Measurements from ENCODE around the gene PTPRR. TPM values are rescaled to one million over a fixed set of nuclear protein-coding genes. Genes with fewer than 3 reads are reported as not detected.

PTPRR gene
- total and polyA plus RNA-seq, 10 of the 15 experiments (the other 5 are each of a cell fraction or from before 2014, with no cell fraction given): 0.14 to 3.1 (median 0.42) TPM

DNA sequence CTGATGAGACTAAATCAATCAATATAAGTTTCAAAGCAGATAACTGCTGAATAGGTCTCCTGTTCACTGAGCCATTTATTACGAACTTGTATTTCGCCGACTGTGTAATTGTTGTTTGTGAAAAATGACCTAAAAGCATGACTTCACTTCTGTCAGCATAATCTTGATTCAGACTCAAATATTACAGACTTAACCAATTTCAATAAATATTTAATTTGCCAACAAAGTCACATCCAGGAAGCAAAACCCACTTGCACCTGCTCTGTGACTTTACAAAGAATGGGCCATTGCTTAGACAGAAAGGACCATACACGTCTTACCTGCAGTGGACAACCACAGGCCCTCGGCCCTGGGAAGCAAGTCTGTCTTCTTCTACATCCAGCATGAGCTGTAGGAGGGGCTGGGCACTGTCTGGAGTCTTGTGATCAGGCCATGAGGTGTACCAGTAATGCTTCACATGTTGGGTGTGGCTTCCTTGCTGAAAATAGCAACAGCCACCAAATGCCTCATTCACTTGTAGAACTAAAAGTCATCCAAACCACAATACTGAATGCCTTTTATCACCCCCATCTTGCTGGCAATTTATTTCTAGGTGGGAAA, 259.8 kb downstream of the PTPRR start:
- no peak for DNase-seq (ENCODE audit: low read depth, low spot score)
- Histone ChIP-seq H3K36me3 (ENCODE audit: control insufficient read depth in 2 of 2, insufficient read depth in 2 of 2, low read length in 1 of 2) (no peaks in the 10 kb centered on the region), H3K4me1 (ENCODE audit: control insufficient read depth, insufficient read depth, low read length) (no peaks in the 10 kb centered on the region), H3K27ac (ENCODE audit: control insufficient read depth, insufficient read depth) (no peak overlapping the region), H4K20me1 (ENCODE audit: control insufficient read depth, insufficient read depth) (no peaks in the 10 kb centered on the region), H3K79me2 (ENCODE audit: control insufficient read depth, insufficient read depth, low read length) (no peaks in the 10 kb centered on the region), H3K9ac (ENCODE audit: control insufficient read depth, insufficient read depth, low read length) (no peak overlapping the region), H3K4me2 (ENCODE audit: control insufficient read depth, insufficient read depth) (no peak overlapping the region), H3K27me3 (replicated peaks in 1 of 2; ENCODE audit: control insufficient read depth in 2 of 2, insufficient read depth in 2 of 2, low read length in 1 of 2) (no peaks in the 10 kb centered on the region), H3K9me3 (replicated peaks; ENCODE audit: control insufficient read depth, insufficient read depth, low read length) (no peaks in the 10 kb centered on the region), H2AFZ (ENCODE audit: control insufficient read depth, low read depth, low read length) (no peak overlapping the region), H3K4me3 (no peak overlapping the region)
- peak; percentile 42; the same call in 2 of the 3 replicates for ATAC-seq
- no TSS peak for BruUV-seq (replicated peaks)
- SMC1A ChIA-PET (ENCODE audit: uncharacterized antibody, unreplicated experiment): no interaction called here
- intact Hi-C loops (cut with micrococcal nuclease; ENCODE audit: unreplicated experiment): no loop called here
- FAIRE-seq: no peak
- POLR2A ChIA-PET: no interaction called here
- TF ChIP-seq, protein P1, sequence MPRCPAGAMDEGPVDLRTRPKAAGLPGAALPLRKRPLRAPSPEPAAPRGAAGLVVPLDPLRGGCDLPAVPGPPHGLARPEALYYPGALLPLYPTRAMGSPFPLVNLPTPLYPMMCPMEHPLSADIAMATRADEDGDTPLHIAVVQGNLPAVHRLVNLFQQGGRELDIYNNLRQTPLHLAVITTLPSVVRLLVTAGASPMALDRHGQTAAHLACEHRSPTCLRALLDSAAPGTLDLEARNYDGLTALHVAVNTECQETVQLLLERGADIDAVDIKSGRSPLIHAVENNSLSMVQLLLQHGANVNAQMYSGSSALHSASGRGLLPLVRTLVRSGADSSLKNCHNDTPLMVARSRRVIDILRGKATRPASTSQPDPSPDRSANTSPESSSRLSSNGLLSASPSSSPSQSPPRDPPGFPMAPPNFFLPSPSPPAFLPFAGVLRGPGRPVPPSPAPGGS (IDR thresholded peaks at IDR 0.05; ENCODE audit: borderline replicate concordance, insufficient read depth, low read depth, low read length, poor library complexity, severe bottlenecking): no peak
- TF ChIP-seq BHLHE40 (IDR thresholded peaks at IDR 0.05; ENCODE audit: borderline replicate concordance in 1 of 2, low read depth in 2 of 2, low read length in 1 of 2): 0 out of 4 replicates have a peak, but pooled peaks of 1 of the 2 experiments have one; percentile 17
- in situ Hi-C loops (cut with MboI): no loop called here
- RAD21 ChIA-PET (ENCODE audit: unreplicated experiment): no interaction called here
- WGBS (ENCODE audit: insufficient coverage, insufficient replicate concordance, low lambda C conversion rate, missing lambda C conversion rate): 42% methylated on average over 5 of the region's 5 CpGs
- CTCF ChIA-PET: no interaction called here

GRCh38 chr12:70660002-70660604, 260.4 kb downstream of the PTPRR start:
- Histone ChIP-seq H3K9me3 (replicated peaks; ENCODE audit: control insufficient read depth, insufficient read depth, low read length) (no peaks in the 10 kb centered on the region), H3K4me1 (ENCODE audit: control insufficient read depth, insufficient read depth, low read length) (no peaks in the 10 kb centered on the region), H3K4me3 (no peak overlapping the region), H3K36me3 (ENCODE audit: control insufficient read depth in 2 of 2, insufficient read depth in 2 of 2, low read length in 1 of 2) (no peaks in the 10 kb centered on the region), H2AFZ (ENCODE audit: control insufficient read depth, low read depth, low read length) (no peak overlapping the region), H3K9ac (ENCODE audit: control insufficient read depth, insufficient read depth, low read length) (no peak overlapping the region), H3K4me2 (ENCODE audit: control insufficient read depth, insufficient read depth) (no peak overlapping the region), H3K27me3 (replicated peaks in 1 of 2; ENCODE audit: control insufficient read depth in 2 of 2, insufficient read depth in 2 of 2, low read length in 1 of 2) (no peaks in the 10 kb centered on the region), H4K20me1 (ENCODE audit: control insufficient read depth, insufficient read depth) (no peaks in the 10 kb centered on the region), H3K27ac (ENCODE audit: control insufficient read depth, insufficient read depth) (no peak overlapping the region), H3K79me2 (ENCODE audit: control insufficient read depth, insufficient read depth, low read length) (no peaks in the 10 kb centered on the region)
- DNase-seq (ENCODE audit: low read depth, low spot score) (no peak), ATAC-seq (no peak), FAIRE-seq (no peak)
- ChIA-PET CTCF (no interaction called here), RAD21 (ENCODE audit: unreplicated experiment) (no interaction called here), SMC1A (ENCODE audit: uncharacterized antibody, unreplicated experiment) (no interaction called here), POLR2A (no interaction called here)
- intact Hi-C loops (cut with micrococcal nuclease; ENCODE audit: unreplicated experiment) (no loop called here), in situ Hi-C loops (cut with MboI) (no loop called here)
- no TSS peak for BruUV-seq (replicated peaks)
- WGBS (ENCODE audit: insufficient coverage, insufficient replicate concordance, low lambda C conversion rate, missing lambda C conversion rate): 72% methylated on average over 5 of the region's 5 CpGs
- no peak for TF ChIP-seq NFIC (IDR thresholded peaks at IDR 0.05; ENCODE audit: low read depth, low read length)
- no peak for TF ChIP-seq MEF2A (IDR thresholded peaks at IDR 0.05; ENCODE audit: insufficient read depth, low read depth, low read length)
- TF ChIP-seq NRF1 (conservative IDR thresholded peaks at IDR 0.05; ENCODE audit: low read depth, low read length): no peak
- TF ChIP-seq LARP7 (IDR thresholded peaks at IDR 0.05): no peak
- TF ChIP-seq SP1 (IDR thresholded peaks at IDR 0.05; ENCODE audit: low read depth, low read length): no peak
- TF ChIP-seq TCF3 (IDR thresholded peaks at IDR 0.05; ENCODE audit: borderline replicate concordance, insufficient read depth, low read depth, low read length): no peak
- TF ChIP-seq, protein P2, sequence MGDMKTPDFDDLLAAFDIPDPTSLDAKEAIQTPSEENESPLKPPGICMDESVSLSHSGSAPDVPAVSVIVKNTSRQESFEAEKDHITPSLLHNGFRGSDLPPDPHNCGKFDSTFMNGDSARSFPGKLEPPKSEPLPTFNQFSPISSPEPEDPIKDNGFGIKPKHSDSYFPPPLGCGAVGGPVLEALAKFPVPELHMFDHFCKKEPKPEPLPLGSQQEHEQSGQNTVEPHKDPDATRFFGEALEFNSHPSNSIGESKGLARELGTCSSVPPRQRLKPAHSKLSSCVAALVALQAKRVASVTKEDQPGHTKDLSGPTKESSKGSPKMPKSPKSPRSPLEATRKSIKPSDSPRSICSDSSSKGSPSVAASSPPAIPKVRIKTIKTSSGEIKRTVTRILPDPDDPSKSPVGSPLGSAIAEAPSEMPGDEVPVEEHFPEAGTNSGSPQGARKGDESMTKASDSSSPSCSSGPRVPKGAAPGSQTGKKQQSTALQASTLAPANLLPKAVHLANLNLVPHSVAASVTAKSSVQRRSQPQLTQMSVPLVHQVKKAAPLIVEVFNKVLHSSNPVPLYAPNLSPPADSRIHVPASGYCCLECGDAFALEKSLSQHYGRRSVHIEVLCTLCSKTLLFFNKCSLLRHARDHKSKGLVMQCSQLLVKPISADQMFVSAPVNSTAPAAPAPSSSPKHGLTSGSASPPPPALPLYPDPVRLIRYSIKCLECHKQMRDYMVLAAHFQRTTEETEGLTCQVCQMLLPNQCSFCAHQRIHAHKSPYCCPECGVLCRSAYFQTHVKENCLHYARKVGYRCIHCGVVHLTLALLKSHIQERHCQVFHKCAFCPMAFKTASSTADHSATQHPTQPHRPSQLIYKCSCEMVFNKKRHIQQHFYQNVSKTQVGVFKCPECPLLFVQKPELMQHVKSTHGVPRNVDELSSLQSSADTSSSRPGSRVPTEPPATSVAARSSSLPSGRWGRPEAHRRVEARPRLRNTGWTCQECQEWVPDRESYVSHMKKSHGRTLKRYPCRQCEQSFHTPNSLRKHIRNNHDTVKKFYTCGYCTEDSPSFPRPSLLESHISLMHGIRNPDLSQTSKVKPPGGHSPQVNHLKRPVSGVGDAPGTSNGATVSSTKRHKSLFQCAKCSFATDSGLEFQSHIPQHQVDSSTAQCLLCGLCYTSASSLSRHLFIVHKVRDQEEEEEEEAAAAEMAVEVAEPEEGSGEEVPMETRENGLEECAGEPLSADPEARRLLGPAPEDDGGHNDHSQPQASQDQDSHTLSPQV (IDR thresholded peaks at IDR 0.05): no peak
- TF ChIP-seq JUND (IDR thresholded peaks at IDR 0.05; ENCODE audit: low read depth, low read length): no peak
- no peak for TF ChIP-seq EZH2 (IDR thresholded peaks at IDR 0.05; ENCODE audit: borderline replicate concordance, control insufficient read depth, low read depth, low read length)
